ENCODE data around the gene AKAP12.
"Not testable (repeated sequence)": the region's sequence is repeated elsewhere in the genome, so short reads cannot be mapped to it uniquely, and the experiment has no call there.

The AKAP12 gene

GRCh38 chr6:151351146-151351700 is 111.5 kb downstream of the AKAP12 start:
- no peak for DNase-seq

GRCh38 chr6:151351731-151352130 is 112.0 kb downstream of the AKAP12 start:
- DNase-seq, result no peak

- DNase-seq, result peak in 1 of 2 donors; percentile 18
Measured at GRCh38 chr6:151352410-151353396, 112.9 kb downstream of the AKAP12 start.

- DNase-seq, result no peak
Measured at GRCh38 chr6:151353795-151354194, 114.0 kb downstream of the AKAP12 start.

GRCh38 chr6:151356983-151357382 is 117.2 kb downstream of the AKAP12 start:
- not testable (repeated sequence) for DNase-seq

GRCh38 chr6:151357758-151358436 is 118.1 kb downstream of the AKAP12 start:
- DNase-seq, result no peak

- DNase-seq, result no peak
Measured at GRCh38 chr6:151358475-151358874, 118.7 kb downstream of the AKAP12 start.

DNA sequence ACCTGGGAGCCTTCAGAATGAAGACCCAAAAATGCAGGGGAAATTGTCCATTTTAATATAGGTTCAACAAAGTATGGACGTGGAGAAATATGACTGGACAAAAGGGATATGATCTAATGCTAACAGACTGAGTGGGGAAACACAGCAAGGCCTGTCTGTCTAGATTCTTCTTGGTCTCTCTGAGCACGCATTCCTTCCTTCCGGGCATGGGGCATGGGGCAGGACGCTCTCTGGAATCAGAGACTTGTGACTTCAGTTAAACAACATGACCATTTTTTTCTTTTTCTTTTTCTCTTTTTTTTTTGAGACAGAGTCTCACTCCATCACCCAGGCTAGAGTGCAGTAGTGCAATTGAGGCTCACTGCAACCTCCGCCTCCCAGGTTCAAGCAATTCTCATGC is 119.7 kb downstream of the AKAP12 start:
- no peak for DNase-seq

DNA sequence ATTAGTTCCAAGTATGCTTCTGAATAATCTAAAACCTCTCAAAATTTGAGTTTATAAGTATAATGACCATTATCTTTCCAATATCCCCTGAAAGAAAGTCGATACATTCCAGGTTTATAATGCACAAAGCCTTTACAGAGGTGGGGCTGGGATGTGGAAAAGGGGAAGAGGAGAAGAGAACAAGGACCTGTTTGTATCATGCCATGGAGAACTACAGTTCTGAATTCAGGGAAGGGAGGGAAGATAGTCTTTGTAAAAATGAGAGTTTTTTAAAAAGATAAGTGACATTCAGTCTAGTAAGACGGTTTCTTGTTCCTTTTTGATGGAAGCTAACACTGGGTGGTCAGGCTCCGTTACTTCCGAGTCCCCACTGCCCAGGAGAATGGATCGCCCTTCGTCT is 125.5 kb downstream of the AKAP12 start:
- no peak for DNase-seq

GRCh38 chr6:151370509-151371078 is 130.8 kb downstream of the AKAP12 start:
- DNase-seq, result no peak

GRCh38 chr6:151372164-151372563 is 132.4 kb downstream of the AKAP12 start:
- DNase-seq, result no peak

DNA sequence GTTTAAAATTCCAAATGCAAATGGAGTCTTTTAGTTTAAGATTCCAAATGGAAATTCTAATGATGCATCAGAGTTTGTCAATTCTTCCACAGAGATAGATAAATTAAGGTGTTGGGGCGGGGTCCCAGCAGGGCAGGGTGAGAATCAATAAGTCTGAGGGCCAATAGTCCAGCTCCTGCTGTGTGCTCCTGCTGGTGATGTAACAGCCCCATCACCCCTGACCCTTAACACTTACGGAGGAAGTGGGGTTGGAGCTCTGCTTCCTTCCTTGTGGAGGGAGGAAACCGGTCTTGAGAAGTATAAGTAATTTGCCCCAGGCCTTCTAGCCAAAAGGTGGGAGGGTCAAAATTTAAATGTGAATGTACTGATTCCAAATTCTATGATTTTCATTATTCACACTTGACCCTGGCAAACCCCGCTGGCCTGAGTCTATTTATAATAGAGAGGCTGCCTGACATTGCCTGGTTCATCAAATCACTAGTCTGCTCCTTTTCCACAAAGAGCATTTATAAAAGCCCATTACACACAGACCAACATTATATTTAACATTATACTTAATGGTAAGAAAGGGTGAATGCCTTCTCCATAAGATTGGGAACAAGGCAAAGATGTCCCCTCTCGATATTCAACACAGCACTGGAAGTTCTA is 134.4 kb downstream of the AKAP12 start:
- DNase-seq, result peak; percentile 17 to 49

DNA sequence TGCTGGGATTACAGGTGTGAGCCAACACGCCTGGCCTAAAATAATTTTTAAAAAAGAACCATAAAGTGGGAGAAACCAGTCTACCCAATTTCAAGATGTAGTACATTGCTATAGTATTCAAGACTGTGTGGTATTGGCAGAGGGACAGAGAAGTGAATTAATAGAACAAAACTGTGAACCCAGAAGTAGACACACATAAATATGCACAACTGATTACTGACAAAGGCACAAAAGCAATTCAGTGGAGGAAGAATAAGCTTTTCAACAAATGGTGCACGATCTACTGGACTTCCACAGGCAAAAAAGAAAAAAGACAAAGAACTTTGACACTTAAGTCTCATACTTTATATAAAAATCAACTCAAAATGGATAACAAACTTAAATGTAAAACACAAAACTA is 136.1 kb downstream of the AKAP12 start:
- DNase-seq, result no peak

DNA sequence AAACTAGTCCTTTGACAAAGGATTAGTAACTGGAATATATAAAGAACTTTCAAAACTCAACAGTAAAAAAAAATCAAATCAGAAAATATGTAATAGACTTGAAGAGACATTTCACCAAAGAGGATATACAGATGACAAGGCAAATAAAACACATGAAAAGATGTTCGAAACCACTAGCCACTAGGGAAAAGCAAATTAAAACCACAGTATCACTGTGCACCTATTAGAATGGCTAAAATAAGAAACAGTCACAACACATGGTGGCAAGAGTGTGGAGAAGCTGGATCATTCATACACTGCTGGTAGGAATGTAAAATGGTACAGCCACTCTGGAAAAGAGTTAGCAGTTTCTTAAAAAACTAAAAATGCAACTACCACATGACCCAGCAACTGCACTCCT is 136.7 kb downstream of the AKAP12 start:
- peak in 1 of 2 donors; percentile 30 for DNase-seq

- DNase-seq, result no peak
Measured at GRCh38 chr6:151377095-151377494, 137.3 kb downstream of the AKAP12 start.

DNA sequence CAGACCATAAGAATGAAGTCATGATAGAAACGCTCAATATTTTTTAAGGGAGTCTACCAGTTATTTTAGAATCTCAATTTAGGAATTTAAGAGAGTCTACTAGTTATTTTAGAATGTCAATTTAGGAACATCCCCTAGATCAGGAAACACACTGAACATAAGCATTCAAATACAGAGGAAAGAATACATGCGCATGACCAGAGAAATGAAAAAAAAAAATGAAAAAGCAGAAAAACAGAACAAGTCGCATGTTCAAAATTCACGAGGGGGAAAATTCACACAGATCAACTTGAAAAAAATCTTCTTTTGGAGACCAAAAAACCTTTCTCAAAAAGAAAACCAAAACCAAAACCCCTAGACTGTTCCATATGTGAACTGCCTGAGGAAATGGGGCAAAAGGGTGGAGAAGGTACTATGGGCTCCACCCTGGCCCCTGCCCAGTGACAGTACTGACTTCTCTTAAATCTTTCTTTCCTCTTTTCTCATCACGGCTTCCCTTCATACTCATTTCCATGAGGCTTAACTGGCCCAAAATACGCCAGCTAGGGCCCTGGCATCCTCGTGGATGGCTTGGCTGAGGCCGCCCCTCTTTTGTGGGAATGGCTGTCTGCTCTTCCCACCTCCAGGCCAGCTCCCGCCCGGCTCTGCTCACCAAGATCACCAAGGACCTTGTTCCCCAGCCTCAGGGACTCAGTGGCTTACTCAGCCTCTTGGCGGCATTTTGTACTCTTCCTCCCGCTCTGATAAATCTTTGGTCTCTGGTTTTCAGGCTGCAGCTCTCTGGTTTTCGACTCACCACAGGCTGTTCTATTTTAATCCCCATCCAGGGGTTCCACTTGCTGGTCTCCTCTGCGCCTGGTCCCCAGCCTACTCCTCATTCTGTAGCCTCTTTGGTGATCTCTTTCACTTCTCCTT is 140.4 kb downstream of the AKAP12 start:
- peak; percentile 30 to 67 for DNase-seq

GRCh38 chr6:151380848-151381205 is 141.1 kb downstream of the AKAP12 start:
- DNase-seq, result no peak

DNA sequence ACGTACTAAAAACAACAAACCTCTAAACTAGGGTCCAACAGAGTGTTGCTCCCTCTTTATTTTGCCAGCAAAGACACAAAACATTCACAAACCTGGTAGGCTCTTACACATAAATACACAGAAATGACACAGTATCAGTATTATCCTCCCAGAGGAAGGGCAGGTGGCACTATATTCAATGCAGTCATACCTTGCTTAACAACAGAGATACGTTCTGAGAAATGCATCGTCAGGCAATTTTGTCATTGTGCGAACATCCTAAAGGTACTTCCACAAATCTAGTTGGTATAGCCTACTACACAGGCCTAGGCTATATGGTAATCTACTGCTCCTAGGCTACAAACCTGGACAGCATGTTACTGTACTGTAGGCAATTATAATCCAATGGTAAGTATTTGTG is 142.0 kb downstream of the AKAP12 start:
- peak in 1 of 2 donors; percentile 21 for DNase-seq

- not testable (repeated sequence) for DNase-seq
Measured at GRCh38 chr6:151382631-151383030, 142.9 kb downstream of the AKAP12 start.

GRCh38 chr6:151384151-151384550 is 144.4 kb downstream of the AKAP12 start:
- no peak for DNase-seq

DNA sequence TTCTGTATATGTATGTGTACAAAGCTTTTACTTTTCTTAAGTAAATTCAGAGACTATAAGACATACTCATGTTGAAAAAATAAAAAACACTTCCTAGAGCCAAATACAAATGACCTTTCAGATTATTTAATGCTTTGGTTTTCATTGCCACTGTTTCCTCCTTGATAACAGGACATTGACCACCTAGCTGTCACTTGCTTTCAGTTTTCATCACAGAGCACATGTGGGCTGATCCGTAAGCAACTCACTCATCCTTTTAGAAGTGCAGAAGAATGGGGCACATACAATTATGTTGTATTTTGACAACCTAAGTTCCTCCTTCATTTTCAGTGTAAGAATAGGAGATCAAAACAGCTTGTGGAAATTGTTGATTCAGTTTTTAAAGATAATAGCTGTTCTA is 145.4 kb downstream of the AKAP12 start:
- peak in 1 of 2 donors; percentile 46 for DNase-seq
